ENCODE data around the gene BIN1.

DNA sequence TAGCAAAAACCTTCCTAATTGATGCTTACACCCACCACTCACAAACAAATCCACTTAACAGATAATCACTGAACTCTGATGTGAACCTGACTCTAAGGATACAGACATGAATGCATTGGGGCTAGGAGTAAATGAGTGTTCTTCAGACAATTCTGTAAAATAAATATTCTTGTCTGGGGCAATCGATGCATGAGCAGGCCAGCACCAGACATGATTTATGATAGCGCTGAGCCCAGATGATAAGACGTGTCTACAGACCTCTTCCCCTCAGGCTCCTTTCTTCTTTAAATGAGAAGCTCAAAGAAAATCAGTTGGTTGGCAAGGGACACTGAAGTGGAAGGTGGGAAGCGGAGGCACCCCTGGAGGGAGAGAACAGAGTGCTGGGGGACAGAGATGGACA lies 27.3 kb upstream of the BIN1 start:
- TF ChIP-seq, protein P1, sequence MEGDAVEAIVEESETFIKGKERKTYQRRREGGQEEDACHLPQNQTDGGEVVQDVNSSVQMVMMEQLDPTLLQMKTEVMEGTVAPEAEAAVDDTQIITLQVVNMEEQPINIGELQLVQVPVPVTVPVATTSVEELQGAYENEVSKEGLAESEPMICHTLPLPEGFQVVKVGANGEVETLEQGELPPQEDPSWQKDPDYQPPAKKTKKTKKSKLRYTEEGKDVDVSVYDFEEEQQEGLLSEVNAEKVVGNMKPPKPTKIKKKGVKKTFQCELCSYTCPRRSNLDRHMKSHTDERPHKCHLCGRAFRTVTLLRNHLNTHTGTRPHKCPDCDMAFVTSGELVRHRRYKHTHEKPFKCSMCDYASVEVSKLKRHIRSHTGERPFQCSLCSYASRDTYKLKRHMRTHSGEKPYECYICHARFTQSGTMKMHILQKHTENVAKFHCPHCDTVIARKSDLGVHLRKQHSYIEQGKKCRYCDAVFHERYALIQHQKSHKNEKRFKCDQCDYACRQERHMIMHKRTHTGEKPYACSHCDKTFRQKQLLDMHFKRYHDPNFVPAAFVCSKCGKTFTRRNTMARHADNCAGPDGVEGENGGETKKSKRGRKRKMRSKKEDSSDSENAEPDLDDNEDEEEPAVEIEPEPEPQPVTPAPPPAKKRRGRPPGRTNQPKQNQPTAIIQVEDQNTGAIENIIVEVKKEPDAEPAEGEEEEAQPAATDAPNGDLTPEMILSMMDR (IDR thresholded peaks at IDR 0.05; ENCODE audit: low read length): no peak
- TF ChIP-seq EZH2 (optimal IDR thresholded peaks at IDR 0.05; ENCODE audit: low read depth, low read length): no peak
- TF ChIP-seq EZH2phosphoT487 (IDR thresholded peaks at IDR 0.05; ENCODE audit: low read length): no peak
